Keratinocyte (primary cell): ENCODE measurements around the gene LHX3. TPM values are rescaled to one million over a fixed set of nuclear protein-coding genes. Genes with fewer than 3 reads are reported as not detected.

Experiments
- DNase-seq: peaks from one replicate; pipeline ENCODE4 v3.0.0-alpha.2; 2011; ENCODE audit warnings: low read depth, missing footprints, low spot score
- FAIRE-seq: peaks from 2 replicates; lab custom pipeline; 2011; peaks lifted over from hg19 to GRCh38; lab: Jason Lieb, UNC
- H2AFZ ChIP-seq: 2 replicates; pipeline ENCODE4 v1.6.0; 2012; ENCODE audit warnings: low read length, control low read depth, inconsistent platforms; ENCODE audit not compliant: control insufficient read depth
- H3K27ac ChIP-seq: 2 replicates; pipeline ENCODE4 v1.5.1; 2011; ENCODE audit warnings: low read length; ENCODE audit not compliant: control insufficient read depth, insufficient read depth
- H3K27me3 ChIP-seq: 3 replicates; pipeline ENCODE4 v1.6.0; 2011; ENCODE audit warnings: low read length; ENCODE audit not compliant: control insufficient read depth, insufficient read depth; ENCODE audit errors: extremely low read depth
- H3K36me3 ChIP-seq, 2 experiments: 2 replicates in 1 of 2; 3 replicates in 1 of 2; pipeline ENCODE4 v1.5.1; 2011; ENCODE audit warnings: low read length in 2 of 2, mild to moderate bottlenecking in 1 of 2; ENCODE audit not compliant: control insufficient read depth in 2 of 2, insufficient read depth in 2 of 2; ENCODE audit errors: extremely low read depth in 1 of 2
- H3K4me1 ChIP-seq: 3 replicates; pipeline ENCODE4 v1.5.1; 2011; ENCODE audit warnings: low read length; ENCODE audit not compliant: control insufficient read depth, insufficient read depth; ENCODE audit errors: extremely low read depth
- H3K4me2 ChIP-seq: 3 replicates; pipeline ENCODE4 v1.6.0; 2011; ENCODE audit warnings: low read depth, low read length; ENCODE audit not compliant: control insufficient read depth, insufficient read depth; ENCODE audit errors: extremely low read depth
- H3K4me3 ChIP-seq, 3 experiments: fragments of 200-600 bp in 1 of 3; sonication (generic) in 1 of 3; 2 replicates in 2 of 3; 3 replicates in 1 of 3; pipeline ENCODE4 v1.5.1; 2011 to 2016; ENCODE audit warnings: low read length in 3 of 3, mild to moderate bottlenecking in 3 of 3, control low read depth in 2 of 3, inconsistent platforms in 1 of 3, low read depth in 1 of 3, mixed read lengths in 1 of 3, mixed run types in 1 of 3, moderate library complexity in 1 of 3; ENCODE audit not compliant: control insufficient read depth in 2 of 3, insufficient read depth in 2 of 3; ENCODE audit errors: extremely low read depth in 1 of 3
- H3K79me2 ChIP-seq: 2 replicates; pipeline ENCODE4 v1.6.0; 2012; ENCODE audit warnings: low read length; ENCODE audit not compliant: control insufficient read depth, insufficient read depth
- H3K9ac ChIP-seq: 3 replicates; pipeline ENCODE4 v1.6.0; 2011; ENCODE audit warnings: low read length; ENCODE audit not compliant: control insufficient read depth, insufficient read depth; ENCODE audit errors: extremely low read depth
- H3K9me1 ChIP-seq: 3 replicates; pipeline ENCODE4 v1.6.0; 2011; ENCODE audit warnings: low read length; ENCODE audit not compliant: control insufficient read depth, insufficient read depth; ENCODE audit errors: extremely low read depth
- H3K9me3 ChIP-seq: 2 replicates; pipeline ENCODE4 v1.5.1; 2012; ENCODE audit warnings: low read depth, low read length; ENCODE audit not compliant: control insufficient read depth
- H4K20me1 ChIP-seq: 3 replicates; pipeline ENCODE4 v1.6.0; 2011; ENCODE audit warnings: low read length; ENCODE audit not compliant: control insufficient read depth, insufficient read depth; ENCODE audit errors: extremely low read depth
- EZH2 ChIP-seq: IDR thresholded peaks from one replicate; pipeline ENCODE4 v1.6.1; 2012; ENCODE audit warnings: inconsistent platforms, mild to moderate bottlenecking, low read length, moderate library complexity
- dilution Hi-C: fragments of 300-500 bp; cut with MboI; formaldehyde crosslinking; loops from one replicate; pipeline ENCODE4 v1.7.0; 2020; ENCODE audit warnings: low sequenced_read_pairs; ENCODE audit not compliant: extremely low pct_ligation_motif_present
- polyA plus RNA-seq, 5 experiments: library from polyadenylated mRNA; depleted of rRNA in 3 of 5; stranded (reverse) in 3 of 5; stranded (forward) in 1 of 5; unstranded in 1 of 5; fragments of >200 nt; gene quantifications; 1 replicate in 1 of 5; 2 replicates in 3 of 5; 3 replicates in 1 of 5; pipeline versions ENCODE4 v1.2.1 to v1.2.3, GENCODE V29; 2011 to 2012; ENCODE audit warnings: missing spikeins in 2 of 5, low read depth in 1 of 5, low replicate concordance in 1 of 5
- TF ChIP-seq, protein P1 (sequence below), 3 experiments: IDR thresholded peaks in 1 of 3; conservative IDR thresholded peaks in 1 of 3; optimal IDR thresholded peaks in 1 of 3; 2 replicates in 2 of 3; 3 replicates in 1 of 3; pipeline versions ENCODE3 to v1.5.1; 2011; ENCODE audit warnings: low read length in 3 of 3, mild to moderate bottlenecking in 3 of 3, moderate library complexity in 2 of 3, control low read depth in 1 of 3, inconsistent platforms in 1 of 3; ENCODE audit not compliant: insufficient read depth in 2 of 3; ENCODE audit errors: extremely low read depth in 1 of 3

LHX3 gene
- polyA plus RNA-seq, 1 donor (not counting 4 experiments of a cell fraction or from before 2014, with no cell fraction given): not detected

- Histone ChIP-seq H3K9me1 (no peaks in the 10 kb centered on the region), H3K27me3 (peaks cover 32% of the 10 kb centered on the region), H3K4me1 (no peaks in the 10 kb centered on the region), H3K4me3 (no peak overlapping the region), H3K9ac (no peak overlapping the region), H3K4me2 (no peak overlapping the region), H3K9me3 (no peaks in the 10 kb centered on the region), H3K79me2 (no peaks in the 10 kb centered on the region), H3K27ac (no peak overlapping the region), H4K20me1 (no peaks in the 10 kb centered on the region), H3K36me3 (no peaks in the 10 kb centered on the region), H2AFZ (no peak overlapping the region)
- DNase-seq: no peak
- TF ChIP-seq, protein P1, sequence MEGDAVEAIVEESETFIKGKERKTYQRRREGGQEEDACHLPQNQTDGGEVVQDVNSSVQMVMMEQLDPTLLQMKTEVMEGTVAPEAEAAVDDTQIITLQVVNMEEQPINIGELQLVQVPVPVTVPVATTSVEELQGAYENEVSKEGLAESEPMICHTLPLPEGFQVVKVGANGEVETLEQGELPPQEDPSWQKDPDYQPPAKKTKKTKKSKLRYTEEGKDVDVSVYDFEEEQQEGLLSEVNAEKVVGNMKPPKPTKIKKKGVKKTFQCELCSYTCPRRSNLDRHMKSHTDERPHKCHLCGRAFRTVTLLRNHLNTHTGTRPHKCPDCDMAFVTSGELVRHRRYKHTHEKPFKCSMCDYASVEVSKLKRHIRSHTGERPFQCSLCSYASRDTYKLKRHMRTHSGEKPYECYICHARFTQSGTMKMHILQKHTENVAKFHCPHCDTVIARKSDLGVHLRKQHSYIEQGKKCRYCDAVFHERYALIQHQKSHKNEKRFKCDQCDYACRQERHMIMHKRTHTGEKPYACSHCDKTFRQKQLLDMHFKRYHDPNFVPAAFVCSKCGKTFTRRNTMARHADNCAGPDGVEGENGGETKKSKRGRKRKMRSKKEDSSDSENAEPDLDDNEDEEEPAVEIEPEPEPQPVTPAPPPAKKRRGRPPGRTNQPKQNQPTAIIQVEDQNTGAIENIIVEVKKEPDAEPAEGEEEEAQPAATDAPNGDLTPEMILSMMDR (optimal IDR thresholded peaks at IDR 0.05 in 1 of 3, IDR thresholded peaks at IDR 0.05 in 1 of 3, conservative IDR thresholded peaks at IDR 0.05 in 1 of 3; ENCODE audit: extremely low read depth in 1 of 3, insufficient read depth in 2 of 3, low read length in 3 of 3): no peak
- TF ChIP-seq EZH2: no peak
- no peak for FAIRE-seq
- dilution Hi-C loops: no loop called here
Observed at GRCh38 chr9:136179761-136180160, 25.2 kb downstream of the LHX3 start.

DNA sequence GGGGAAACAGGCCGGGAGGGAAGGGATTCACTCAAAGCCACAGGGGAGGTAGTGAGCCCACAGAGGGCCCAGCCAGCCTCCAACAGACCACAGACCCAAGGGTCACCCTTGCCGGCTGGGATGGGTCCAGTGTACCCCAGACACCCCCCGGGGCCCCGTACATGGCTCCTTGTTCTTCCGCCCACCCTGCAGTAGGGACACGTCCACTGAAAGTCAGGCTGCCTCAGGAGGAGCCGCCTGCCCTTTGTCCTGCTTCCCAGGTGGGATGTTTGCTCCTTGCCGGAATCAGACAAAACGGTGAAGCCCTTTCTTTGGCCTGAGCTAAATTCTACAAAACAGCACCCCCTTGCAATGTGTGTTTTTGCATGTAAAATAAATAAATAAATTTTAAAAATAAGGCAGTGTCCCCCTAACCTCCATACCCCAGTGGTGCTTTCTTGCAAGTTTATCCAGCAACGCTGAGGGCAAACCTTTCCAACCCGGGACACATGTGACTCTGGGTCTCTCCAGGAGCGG is 25.8 kb downstream of the LHX3 start:
- H3K27me3 ChIP-seq: peaks cover 32% of the 10 kb centered on the region
- no peaks in the 10 kb centered on the region for H4K20me1 ChIP-seq
- H2AFZ ChIP-seq: no peak overlapping the region
- dilution Hi-C loops: no loop called here
- H3K4me2 ChIP-seq: no peak overlapping the region
- DNase-seq (no peak), FAIRE-seq (no peak)
- no peak overlapping the region for H3K27ac ChIP-seq
- no peak for TF ChIP-seq EZH2
- TF ChIP-seq, protein P1 (optimal IDR thresholded peaks at IDR 0.05 in 1 of 3, IDR thresholded peaks at IDR 0.05 in 1 of 3, conservative IDR thresholded peaks at IDR 0.05 in 1 of 3; ENCODE audit: extremely low read depth in 1 of 3, insufficient read depth in 2 of 3, low read length in 3 of 3): no peak
- H3K4me1 ChIP-seq: no peaks in the 10 kb centered on the region
- no peak overlapping the region for H3K4me3 ChIP-seq
- no peak overlapping the region for H3K9ac ChIP-seq
- no peaks in the 10 kb centered on the region for H3K9me1 ChIP-seq
- no peaks in the 10 kb centered on the region for H3K36me3 ChIP-seq
- H3K79me2 ChIP-seq: no peaks in the 10 kb centered on the region
- H3K9me3 ChIP-seq: no peaks in the 10 kb centered on the region
